Measurements from ENCODE around the gene CCDC187. TPM values are rescaled to one million over a fixed set of nuclear protein-coding genes. Genes with fewer than 3 reads are reported as not detected.

The CCDC187 gene
- polyA plus RNA-seq, 1 donor from 2014 or later, result 0.15 TPM

DNA sequence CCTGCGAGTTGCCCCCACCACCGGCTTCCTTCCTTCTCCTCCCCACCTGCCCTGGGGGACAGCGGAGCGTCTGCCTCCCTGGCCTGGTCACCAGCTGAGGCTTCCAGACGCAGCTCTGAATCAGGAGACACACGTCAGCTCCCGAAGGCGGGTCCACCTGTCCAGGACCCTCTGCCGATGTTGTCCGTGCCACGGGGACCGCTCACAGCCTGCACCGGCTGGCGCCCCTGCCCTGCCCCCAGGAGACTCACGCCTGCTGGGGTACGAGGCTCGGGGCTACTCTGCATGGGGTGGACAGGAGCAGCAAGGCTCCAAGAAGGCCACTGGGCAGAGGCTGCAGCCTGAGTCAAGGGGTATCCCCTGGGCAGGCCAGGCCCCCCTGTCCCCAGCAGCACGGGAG lies 1.9 kb upstream of the CCDC187 start:
- Mint-ChIP-seq H3K27ac (no peak overlapping the region), H3K9me3 (no peaks in the 10 kb centered on the region)

DNA sequence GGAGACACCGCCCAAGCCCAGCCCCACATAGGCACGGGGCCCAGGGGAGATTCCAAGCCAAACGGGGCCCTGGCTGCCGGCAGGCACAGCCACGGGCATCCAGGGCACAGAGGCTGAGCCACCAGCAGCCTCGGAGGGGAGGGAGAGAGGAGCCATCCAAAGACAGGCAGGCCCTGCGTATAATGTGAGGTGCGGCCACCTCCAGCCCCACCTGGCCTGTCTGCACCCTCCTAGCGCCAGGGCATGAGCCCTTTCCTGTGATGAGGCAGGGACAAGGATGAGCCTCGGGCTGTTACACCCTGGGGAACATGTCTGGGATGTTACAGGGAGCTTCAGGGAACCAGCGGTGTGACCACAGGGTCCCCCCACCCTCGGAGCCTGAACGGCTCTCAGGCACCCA lies 1.1 kb upstream of the CCDC187 start:
- no peaks in the 10 kb centered on the region for H3K36me3 Mint-ChIP-seq
- H3K9me3 Mint-ChIP-seq, result no peaks in the 10 kb centered on the region
- H3K4me1 Mint-ChIP-seq, result peaks cover 0 to 7% (median 5%) of the 10 kb centered on the region in 3 donors

More for the DNA sequence above, 1.9 kb upstream of the CCDC187 start:
- Mint-ChIP-seq H3K4me1 (peaks cover 0 to 7% (median 5%) of the 10 kb centered on the region in 3 donors), H3K36me3 (no peaks in the 10 kb centered on the region), H3K27me3 (no peaks in the 10 kb centered on the region), H3K4me3 (no peak overlapping the region)

DNA sequence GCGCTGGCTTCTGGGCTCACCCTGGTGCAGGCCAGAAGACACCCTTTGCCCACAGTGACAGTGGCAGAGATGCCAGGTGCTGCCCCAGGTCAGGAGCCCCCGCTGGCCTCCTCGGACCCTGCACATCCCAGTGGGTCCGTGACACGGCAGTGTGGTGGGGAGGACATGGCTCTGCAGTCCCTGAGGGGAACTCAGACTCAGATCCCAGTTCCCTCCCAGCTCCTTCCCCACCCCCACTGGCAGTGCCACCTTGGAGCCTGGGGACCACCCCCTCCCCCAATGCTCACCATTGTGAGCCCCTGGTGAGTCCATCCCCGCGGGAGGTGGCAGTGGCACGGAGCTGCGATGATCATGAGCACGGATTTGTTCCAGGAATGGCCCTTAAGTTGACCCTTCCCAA lies 562 bp upstream of the CCDC187 start:
- Mint-ChIP-seq H3K4me3 (no peak overlapping the region), H3K27ac (no peak overlapping the region), H3K9me3 (no peaks in the 10 kb centered on the region), H3K4me1 (peaks cover 0 to 7% (median 5%) of the 10 kb centered on the region in 3 donors), H3K27me3 (no peaks in the 10 kb centered on the region), H3K36me3 (no peaks in the 10 kb centered on the region)

More for the DNA sequence above, 1.1 kb upstream of the CCDC187 start:
- no peak overlapping the region for H3K4me3 Mint-ChIP-seq
- no peaks in the 10 kb centered on the region for H3K27me3 Mint-ChIP-seq
- no peak overlapping the region for H3K27ac Mint-ChIP-seq

DNA sequence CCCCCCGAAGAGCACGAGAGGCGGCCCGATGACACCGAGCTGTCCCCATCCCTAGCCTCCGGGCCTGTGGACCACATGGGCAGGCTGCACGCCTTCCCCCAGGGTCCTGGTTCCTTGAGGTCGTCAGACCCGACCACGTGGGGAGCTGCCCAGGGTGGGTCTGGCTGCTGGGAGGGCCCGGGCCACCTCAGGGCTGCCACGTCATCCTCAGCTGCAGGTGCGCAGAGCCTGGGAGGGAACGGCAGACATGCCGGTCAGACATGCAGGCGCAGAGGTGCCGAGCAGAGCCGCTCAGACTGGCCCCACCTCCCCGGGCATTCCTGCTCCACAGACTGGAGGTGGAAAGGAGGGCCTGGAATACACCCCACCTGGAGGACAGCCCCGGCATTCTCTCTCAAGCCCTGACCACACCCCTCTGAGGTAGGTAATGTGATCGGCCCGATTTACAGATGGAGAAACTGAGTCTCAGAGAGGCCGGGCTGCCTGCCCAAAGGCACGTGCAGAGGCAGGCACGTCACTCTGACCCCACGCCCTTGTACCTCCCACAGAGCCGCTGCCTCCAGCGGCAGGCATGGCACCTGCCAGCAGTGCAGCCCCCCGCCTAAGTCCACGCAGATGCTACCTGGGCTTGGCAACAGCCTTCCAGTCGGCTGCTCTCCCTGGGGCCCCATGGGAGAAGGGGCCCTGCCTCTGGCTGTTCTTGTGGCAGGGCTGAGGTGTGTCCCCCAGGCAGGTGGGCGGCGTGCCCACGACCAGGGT lies 649 bp downstream of the CCDC187 start:
- H3K4me1 Mint-ChIP-seq, result peaks cover 0 to 7% (median 5%) of the 10 kb centered on the region in 3 donors
- H3K9me3 Mint-ChIP-seq, result no peaks in the 10 kb centered on the region
- H3K27me3 Mint-ChIP-seq, result peaks cover 5% of the 10 kb centered on the region
- no peak overlapping the region for H3K4me3 Mint-ChIP-seq
- H3K36me3 Mint-ChIP-seq, result no peaks in the 10 kb centered on the region
- H3K27ac Mint-ChIP-seq, result no peak overlapping the region

DNA sequence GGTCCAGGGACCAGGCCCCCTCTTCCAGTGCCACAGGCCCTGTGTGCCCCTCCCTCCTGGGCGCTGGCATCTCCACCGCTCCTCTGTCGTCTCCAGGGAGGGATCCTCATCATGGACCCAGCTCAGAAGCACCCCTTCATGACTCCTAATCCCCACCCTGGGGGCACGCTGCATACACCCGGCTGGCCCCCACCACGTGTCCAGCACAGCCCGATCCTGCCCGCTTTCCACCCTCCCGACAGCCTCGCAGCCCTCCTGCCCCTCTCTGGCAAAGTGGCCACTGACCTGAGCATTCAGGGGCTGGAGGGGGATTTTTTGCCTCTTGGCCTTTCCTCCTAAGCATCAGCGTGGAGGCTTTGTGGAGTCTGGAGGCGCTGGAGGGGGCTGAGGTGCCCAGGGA lies 1.4 kb downstream of the CCDC187 start:
- Mint-ChIP-seq H3K4me3 (no peak overlapping the region), H3K4me1 (peaks cover 0 to 7% (median 5%) of the 10 kb centered on the region in 3 donors), H3K36me3 (peaks cover 2% of the 10 kb centered on the region), H3K9me3 (no peaks in the 10 kb centered on the region), H3K27me3 (peaks cover 6% of the 10 kb centered on the region), H3K27ac (no peak overlapping the region)

DNA sequence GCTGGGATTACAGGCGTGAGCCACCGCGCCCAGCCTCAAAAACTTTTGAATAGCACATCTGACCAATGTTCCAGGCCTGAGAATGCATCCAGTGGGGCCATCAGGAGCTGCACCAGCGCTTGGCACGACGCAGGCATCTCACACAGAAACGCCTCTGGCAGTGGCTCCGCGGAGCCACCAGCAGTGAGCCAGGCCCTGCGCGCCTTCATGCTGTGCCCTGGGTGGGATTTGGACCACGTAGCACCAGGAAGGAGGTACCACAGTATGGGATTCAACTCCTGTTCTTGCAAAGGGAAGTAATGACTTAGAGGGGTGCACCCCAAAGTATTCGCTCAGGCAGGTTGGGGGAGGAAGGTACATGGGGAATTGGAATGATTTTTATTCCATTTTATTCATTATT lies 3.0 kb downstream of the CCDC187 start:
- peaks cover 2% of the 10 kb centered on the region for H3K36me3 Mint-ChIP-seq
- no peaks in the 10 kb centered on the region for H3K9me3 Mint-ChIP-seq
- no peak overlapping the region for H3K27ac Mint-ChIP-seq
- H3K27me3 Mint-ChIP-seq, result peaks cover 10% of the 10 kb centered on the region
- no peak overlapping the region for H3K4me3 Mint-ChIP-seq
- peaks cover 0 to 6% (median 0%) of the 10 kb centered on the region in 3 donors for H3K4me1 Mint-ChIP-seq

DNA sequence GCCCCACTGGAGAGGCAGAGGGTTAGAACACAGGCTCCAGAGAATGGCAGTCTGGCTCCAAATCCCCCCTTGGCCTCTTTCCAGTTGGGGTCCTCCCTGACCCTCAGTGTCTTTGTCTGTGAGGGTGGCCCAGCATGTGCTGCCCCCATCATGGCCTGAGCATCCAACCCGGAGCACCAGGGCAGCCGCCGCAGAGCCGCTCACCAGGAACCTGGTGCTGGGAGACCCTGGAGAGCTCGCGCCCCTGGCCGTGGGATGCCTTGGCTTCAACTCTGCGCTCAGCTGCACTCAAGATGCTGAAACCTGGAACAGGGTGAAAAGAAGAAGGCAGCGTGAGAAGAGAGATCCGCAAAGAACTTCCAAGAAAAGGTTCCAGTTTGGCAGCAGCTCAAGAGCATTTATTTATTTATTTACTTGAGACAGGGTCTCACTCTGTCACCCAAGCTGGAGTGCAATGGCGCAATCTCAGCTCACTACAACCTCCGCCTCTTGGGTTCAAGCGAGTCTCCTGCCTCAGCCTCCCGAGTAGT lies 3.8 kb downstream of the CCDC187 start:
- Mint-ChIP-seq H3K27ac (no peak overlapping the region), H3K4me1 (peaks cover 0 to 4% (median 0%) of the 10 kb centered on the region in 3 donors), H3K27me3 (peaks cover 10% of the 10 kb centered on the region), H3K36me3 (peaks cover 2% of the 10 kb centered on the region), H3K4me3 (no peak overlapping the region), H3K9me3 (no peaks in the 10 kb centered on the region)

DNA sequence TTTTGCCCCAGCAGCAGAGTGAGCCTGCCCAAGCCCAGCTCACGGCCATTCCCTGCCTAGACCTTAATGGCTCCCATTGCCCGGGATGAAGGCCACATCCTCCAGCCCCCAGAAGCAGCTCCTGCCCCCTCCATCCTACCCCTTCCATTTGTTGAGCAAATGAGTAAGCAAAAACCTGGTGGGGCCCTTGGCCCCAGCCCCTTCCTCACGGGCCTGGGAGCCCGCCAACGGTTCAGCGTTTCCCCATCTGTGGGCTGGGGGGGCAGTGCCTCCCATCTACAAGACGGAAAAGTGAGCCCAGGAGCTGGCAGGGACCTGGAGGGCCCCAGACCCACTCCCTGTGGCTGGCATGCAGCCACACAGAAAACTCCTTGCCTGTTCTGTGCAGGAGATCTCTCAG lies 4.4 kb downstream of the CCDC187 start:
- Mint-ChIP-seq H3K4me1 (peaks cover 0 to 4% (median 0%) of the 10 kb centered on the region in 3 donors), H3K27ac (no peak overlapping the region), H3K9me3 (no peaks in the 10 kb centered on the region), H3K36me3 (peaks cover 2% of the 10 kb centered on the region), H3K4me3 (no peak overlapping the region), H3K27me3 (peaks cover 10% of the 10 kb centered on the region)

DNA sequence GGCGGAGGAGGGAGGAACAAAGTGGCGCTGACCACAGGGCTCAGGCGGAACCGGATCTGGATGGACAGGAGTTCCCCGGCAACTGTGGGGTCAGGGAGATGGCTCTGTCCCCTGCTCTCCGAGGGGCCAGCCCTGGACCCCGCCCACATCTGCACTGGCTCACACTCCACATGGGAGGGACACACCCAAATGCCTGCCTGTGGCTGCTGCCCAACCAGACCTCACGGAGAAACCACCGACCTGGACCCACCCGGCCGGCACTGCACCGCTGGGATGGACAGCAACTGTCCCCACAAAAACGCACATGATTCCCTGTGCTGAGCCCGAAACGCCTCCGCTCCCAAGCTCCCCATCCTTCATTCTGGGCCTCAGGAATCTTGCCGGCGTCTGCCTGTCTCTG lies 4.8 kb downstream of the CCDC187 start:
- Mint-ChIP-seq H3K27me3 (peaks cover 10% of the 10 kb centered on the region), H3K36me3 (peaks cover 2% of the 10 kb centered on the region), H3K9me3 (no peaks in the 10 kb centered on the region), H3K4me1 (peaks cover 0 to 4% (median 0%) of the 10 kb centered on the region in 3 donors), H3K27ac (no peak overlapping the region), H3K4me3 (no peak overlapping the region)

DNA sequence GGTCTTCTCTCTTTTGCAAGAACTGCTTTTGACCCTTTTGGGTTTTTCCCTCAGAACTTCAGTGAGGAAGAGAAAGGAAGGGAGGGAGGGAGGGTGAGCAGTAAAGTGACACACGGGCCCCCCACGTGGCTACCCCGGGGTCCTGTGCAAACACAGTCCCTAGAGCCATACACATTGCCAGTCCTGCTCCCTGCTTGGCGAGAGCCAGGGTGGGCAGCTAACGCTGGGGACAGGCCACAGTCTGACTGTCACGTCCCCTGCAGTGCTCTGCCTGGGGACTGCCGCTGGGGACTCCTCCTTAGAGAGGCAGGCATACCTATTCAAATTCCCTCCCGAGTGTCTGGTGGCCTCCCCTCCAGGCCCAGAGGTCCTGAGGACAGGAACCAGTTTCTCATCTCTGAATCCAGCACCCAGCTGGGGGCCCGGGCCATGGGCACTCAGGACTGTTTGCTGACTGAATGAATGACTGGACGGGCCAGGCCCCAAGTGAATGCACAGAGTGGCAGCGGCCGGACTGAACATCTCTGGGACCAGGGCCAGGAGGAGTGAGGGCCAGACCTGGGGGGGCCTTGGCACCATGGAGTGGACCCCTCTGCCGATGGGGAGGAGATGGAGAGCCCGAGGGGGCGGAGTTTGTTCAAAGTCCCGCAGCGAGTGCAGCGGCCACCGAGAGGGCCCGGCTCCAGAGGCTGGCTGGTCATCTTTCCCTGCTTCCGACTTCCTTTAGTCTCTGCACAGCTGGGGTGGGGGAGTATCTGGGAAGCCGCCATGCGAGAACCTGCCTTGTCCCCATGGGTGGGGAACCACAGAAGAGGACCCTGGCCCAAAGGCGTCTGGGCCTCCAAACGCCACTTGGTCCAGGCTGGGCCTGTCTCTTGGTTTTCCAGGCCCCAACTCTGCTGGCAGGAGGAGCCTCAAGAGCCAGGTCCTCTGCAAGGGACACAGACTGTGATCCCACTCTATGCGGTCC lies 5.8 kb downstream of the CCDC187 start:
- Mint-ChIP-seq H3K4me1 (peaks cover 0 to 4% (median 0%) of the 10 kb centered on the region in 3 donors), H3K9me3 (no peaks in the 10 kb centered on the region), H3K27me3 (peaks cover 10% of the 10 kb centered on the region), H3K27ac (no peak overlapping the region), H3K36me3 (peaks cover 2% of the 10 kb centered on the region), H3K4me3 (no peak overlapping the region)

DNA sequence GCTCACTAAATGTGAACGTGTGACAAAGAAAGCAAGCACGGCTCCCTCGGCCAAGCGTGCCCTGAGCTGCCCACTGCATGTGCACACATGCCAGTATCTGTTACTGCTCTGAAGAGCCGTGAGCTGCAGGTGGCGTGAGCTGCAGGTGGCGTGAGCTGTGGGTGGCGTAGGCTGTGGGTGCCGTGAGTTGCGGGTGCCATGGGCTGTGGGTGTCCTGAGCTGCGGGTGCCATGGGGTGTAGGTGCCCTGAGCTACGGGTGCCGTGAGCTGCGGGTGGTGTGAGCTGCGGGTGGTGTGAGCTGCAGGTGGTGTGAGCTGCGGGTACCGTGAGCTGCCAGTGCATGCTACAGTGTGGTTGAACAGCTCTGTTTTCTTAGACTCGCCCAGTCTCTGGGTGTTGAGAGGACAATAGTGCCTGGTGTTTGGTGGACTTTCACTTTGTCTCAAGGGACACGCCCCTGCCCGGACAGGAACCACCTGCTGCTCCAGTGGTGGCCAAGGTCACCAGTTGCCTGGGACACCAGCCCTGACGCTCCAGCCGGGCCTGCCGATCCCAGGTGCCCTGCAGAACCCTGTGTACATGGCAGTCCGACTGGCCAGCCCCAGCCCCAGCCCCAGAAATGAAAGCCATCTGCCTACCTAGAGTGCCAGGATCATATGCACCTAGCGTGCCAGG lies 6.7 kb downstream of the CCDC187 start:
- H3K9me3 Mint-ChIP-seq, result no peaks in the 10 kb centered on the region
- peaks cover 10% of the 10 kb centered on the region for H3K27me3 Mint-ChIP-seq
- H3K27ac Mint-ChIP-seq, result no peak overlapping the region
- H3K36me3 Mint-ChIP-seq, result peaks cover 2% of the 10 kb centered on the region
- H3K4me3 Mint-ChIP-seq, result no peak overlapping the region
- H3K4me1 Mint-ChIP-seq, result peaks cover 0 to 4% (median 0%) of the 10 kb centered on the region in 3 donors

DNA sequence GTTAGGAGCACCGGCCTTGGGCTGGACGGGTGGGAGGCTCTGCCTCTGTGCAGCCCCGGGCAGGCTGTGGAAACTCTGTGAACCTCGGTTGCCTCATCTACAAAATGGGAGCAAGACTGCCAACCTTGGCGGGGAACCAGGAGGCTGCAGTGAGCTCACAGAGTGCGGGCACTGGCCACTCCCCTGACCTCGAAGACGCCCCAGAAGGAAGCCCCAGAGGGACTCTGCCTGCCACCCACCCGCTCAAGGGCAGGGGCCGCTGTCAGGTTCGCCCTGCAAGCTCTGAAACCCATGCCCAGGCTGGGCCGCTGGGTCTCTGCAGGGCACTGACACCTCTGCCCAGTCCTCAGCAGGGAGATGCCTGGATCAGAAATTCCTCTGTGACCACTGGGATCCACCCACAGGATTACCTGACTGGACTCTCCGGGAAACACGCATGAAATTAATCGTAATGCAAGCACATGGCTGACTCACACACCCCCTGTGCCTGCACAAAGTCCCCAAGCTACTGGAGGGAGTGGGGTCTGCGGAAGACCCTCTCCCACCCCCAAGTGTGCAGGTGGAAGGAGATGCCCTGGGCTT lies 7.4 kb downstream of the CCDC187 start:
- Mint-ChIP-seq H3K36me3 (peaks cover 2% of the 10 kb centered on the region), H3K4me1 (peaks cover 0 to 4% (median 0%) of the 10 kb centered on the region in 3 donors), H3K9me3 (no peaks in the 10 kb centered on the region), H3K27me3 (peaks cover 10% of the 10 kb centered on the region), H3K4me3 (no peak overlapping the region), H3K27ac (no peak overlapping the region)

DNA sequence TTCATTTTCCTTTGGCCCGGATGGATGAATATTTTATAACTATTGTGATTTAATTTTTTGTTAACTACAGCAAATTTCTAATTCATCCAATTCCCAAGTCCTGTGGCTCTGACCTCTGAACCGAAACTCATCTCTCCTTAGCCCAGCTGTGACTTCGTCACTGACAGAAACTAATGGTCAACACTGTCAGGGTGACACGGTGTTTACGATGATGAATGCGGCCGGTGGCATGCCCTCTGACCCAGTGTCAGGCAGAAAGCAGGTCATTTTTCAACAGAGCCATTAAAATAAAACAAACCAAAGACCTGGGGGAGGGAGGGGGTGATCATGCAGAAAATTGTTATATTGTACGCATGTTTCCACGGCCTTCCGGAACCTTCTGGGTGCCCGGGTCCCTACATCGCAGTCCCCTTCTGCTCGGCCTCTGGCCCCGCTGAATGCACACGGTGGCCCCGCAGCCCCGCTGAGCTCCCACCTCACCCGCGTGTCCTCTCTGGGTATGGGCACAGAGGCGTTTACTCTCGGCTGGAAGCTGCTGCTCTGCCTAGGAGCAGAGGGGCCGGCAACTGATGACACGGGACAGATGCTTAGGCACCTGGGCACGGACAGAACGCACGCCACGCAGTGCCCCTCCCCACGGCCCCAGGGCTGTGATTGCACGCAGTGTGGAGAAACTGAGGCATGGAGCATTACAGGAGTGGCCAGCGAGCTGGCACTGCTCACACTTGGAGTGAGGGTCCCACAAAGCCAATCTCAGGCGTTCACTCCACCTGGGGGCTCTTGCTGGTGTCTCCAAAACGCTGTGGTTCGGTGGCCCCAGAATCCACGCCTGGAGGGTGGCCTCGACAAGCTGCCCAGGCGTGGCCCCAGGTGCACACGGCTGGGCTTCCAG lies 8.1 kb downstream of the CCDC187 start:
- Mint-ChIP-seq H3K4me3 (no peak overlapping the region), H3K9me3 (no peaks in the 10 kb centered on the region), H3K36me3 (peaks cover 2% of the 10 kb centered on the region), H3K4me1 (peaks cover 0 to 4% (median 0%) of the 10 kb centered on the region in 3 donors), H3K27me3 (peaks cover 10% of the 10 kb centered on the region), H3K27ac (no peak overlapping the region)
